Astrocyte (in vitro differentiated cells and primary cell): Measurements from ENCODE around the gene FRYL. TPM values are rescaled to one million over a fixed set of nuclear protein-coding genes. Genes with fewer than 3 reads are reported as not detected.

Source experiments
- DNase-seq: peaks from one replicate; pipeline ENCODE4 v3.0.0-alpha.2; 2010; ENCODE audit warnings: low read depth
- FAIRE-seq: peaks from 2 replicates; lab custom pipeline; 2011; peaks lifted over from hg19 to GRCh38; lab: Jason Lieb, UNC
- H2AFZ ChIP-seq: 2 replicates; pipeline ENCODE4 v1.6.0; 2012; ENCODE audit warnings: low read depth, low read length, inconsistent platforms
- H3K27ac ChIP-seq: 2 replicates; pipeline ENCODE4 v1.5.1; 2011; ENCODE audit warnings: low read depth, low read length, inconsistent platforms
- H3K27me3 ChIP-seq: 2 replicates; pipeline ENCODE4 v1.6.0; 2011; ENCODE audit warnings: low read length, inconsistent platforms; ENCODE audit not compliant: insufficient read depth
- H3K36me3 ChIP-seq: 2 replicates; pipeline ENCODE4 v1.5.1; 2011; ENCODE audit warnings: low read length, inconsistent platforms; ENCODE audit not compliant: insufficient read depth
- H3K4me1 ChIP-seq: 2 replicates; pipeline ENCODE4 v1.5.1; 2011; ENCODE audit warnings: low read length, inconsistent platforms; ENCODE audit not compliant: insufficient read depth
- H3K4me2 ChIP-seq: 2 replicates; pipeline ENCODE4 v1.6.0; 2012; ENCODE audit warnings: low read length, inconsistent platforms
- H3K4me3 ChIP-seq: 2 replicates; pipeline ENCODE4 v1.5.1; 2011; ENCODE audit warnings: low read depth, mild to moderate bottlenecking, low read length, inconsistent platforms; ENCODE audit not compliant: insufficient read depth
- H3K79me2 ChIP-seq: 2 replicates; pipeline ENCODE4 v1.6.0; 2012; ENCODE audit warnings: mild to moderate bottlenecking, low read length, inconsistent platforms; ENCODE audit not compliant: insufficient read depth
- H3K9ac ChIP-seq: 2 replicates; pipeline ENCODE4 v1.6.0; 2012; ENCODE audit warnings: mild to moderate bottlenecking, low read length, inconsistent platforms
- H3K9me3 ChIP-seq: 2 replicates; pipeline ENCODE4 v1.5.1; 2012; ENCODE audit warnings: low read depth, mild to moderate bottlenecking, low read length, inconsistent platforms; ENCODE audit not compliant: insufficient read depth
- H4K20me1 ChIP-seq: 2 replicates; pipeline ENCODE4 v1.6.0; 2012; ENCODE audit warnings: low read length, inconsistent platforms; ENCODE audit not compliant: insufficient read depth
- H3K27ac Mint-ChIP-seq: one replicate; pipeline ENCODE4 v1.8.0; 2021; ENCODE audit warnings: mild to moderate bottlenecking, mixed read lengths; ENCODE audit not compliant: unreplicated experiment
- H3K27me3 Mint-ChIP-seq: one replicate; pipeline ENCODE4 v1.8.0; 2021; ENCODE audit warnings: low read depth, mixed read lengths; ENCODE audit not compliant: unreplicated experiment
- H3K36me3 Mint-ChIP-seq: one replicate; pipeline ENCODE4 v1.8.0; 2021; ENCODE audit warnings: low read depth, mixed read lengths; ENCODE audit not compliant: unreplicated experiment
- H3K4me1 Mint-ChIP-seq: one replicate; pipeline ENCODE4 v1.8.0; 2021; ENCODE audit warnings: low read depth, mixed read lengths; ENCODE audit not compliant: unreplicated experiment
- H3K4me3 Mint-ChIP-seq: one replicate; pipeline ENCODE4 v1.8.0; 2021; ENCODE audit warnings: mild to moderate bottlenecking, moderate library complexity, mixed read lengths; ENCODE audit not compliant: unreplicated experiment
- H3K9me3 Mint-ChIP-seq: one replicate; pipeline ENCODE4 v1.8.0; 2021; ENCODE audit warnings: mild to moderate bottlenecking, mixed read lengths; ENCODE audit not compliant: unreplicated experiment
- EZH2 ChIP-seq: IDR thresholded peaks from 2 replicates; pipeline ENCODE4 v1.6.1; 2012; ENCODE audit warnings: mild to moderate bottlenecking, low read length, inconsistent platforms; ENCODE audit not compliant: insufficient read depth
- total RNA-seq: library from RNA; stranded (reverse); gene quantifications from 2 replicates; pipeline ENCODE4 v1.2.1, GENCODE V29; 2021
- TF ChIP-seq, protein P1 (sequence below): IDR thresholded peaks from 2 replicates; pipeline ENCODE4 v1.5.1; 2011; ENCODE audit warnings: low read depth, mild to moderate bottlenecking, inconsistent platforms, low read length, moderate library complexity; ENCODE audit not compliant: insufficient read depth

FRYL gene
- total RNA-seq, 1 donor from 2014 or later = 70.0 TPM

DNA sequence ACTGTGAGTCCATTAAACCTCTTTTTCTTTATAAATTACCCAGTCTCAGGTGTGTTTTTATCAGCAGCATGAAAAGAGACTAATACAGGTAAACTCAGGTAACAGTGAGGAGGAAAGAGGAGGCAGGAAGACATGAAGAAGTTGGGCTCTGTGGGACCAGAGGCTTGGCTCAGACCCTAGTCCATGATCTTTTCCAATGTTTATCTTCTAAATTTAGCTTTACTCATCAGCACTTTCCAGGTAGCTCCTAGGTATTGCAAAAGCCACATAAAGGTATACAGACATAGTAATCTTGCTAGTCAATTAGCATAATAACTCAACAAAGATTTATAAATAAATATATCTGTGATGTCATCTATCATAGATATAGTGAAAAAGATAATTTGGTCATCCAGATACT is 11.2 kb upstream of the FRYL start:
- FAIRE-seq = no peak
- Histone ChIP-seq H3K9me3 (no peaks in the 10 kb centered on the region), H3K4me1 (no peaks in the 10 kb centered on the region), H3K36me3 (no peaks in the 10 kb centered on the region), H3K27me3 (no peaks in the 10 kb centered on the region), H3K9ac (no peak overlapping the region), H4K20me1 (no peaks in the 10 kb centered on the region), H3K4me2 (no peak overlapping the region), H2AFZ (no peak overlapping the region), H3K79me2 (no peaks in the 10 kb centered on the region), H3K4me3 (no peak overlapping the region), H3K27ac (no peak overlapping the region)
- H3K9me3 Mint-ChIP-seq = no peaks in the 10 kb centered on the region
- H3K36me3 Mint-ChIP-seq = no peaks in the 10 kb centered on the region
- TF ChIP-seq, protein P1, sequence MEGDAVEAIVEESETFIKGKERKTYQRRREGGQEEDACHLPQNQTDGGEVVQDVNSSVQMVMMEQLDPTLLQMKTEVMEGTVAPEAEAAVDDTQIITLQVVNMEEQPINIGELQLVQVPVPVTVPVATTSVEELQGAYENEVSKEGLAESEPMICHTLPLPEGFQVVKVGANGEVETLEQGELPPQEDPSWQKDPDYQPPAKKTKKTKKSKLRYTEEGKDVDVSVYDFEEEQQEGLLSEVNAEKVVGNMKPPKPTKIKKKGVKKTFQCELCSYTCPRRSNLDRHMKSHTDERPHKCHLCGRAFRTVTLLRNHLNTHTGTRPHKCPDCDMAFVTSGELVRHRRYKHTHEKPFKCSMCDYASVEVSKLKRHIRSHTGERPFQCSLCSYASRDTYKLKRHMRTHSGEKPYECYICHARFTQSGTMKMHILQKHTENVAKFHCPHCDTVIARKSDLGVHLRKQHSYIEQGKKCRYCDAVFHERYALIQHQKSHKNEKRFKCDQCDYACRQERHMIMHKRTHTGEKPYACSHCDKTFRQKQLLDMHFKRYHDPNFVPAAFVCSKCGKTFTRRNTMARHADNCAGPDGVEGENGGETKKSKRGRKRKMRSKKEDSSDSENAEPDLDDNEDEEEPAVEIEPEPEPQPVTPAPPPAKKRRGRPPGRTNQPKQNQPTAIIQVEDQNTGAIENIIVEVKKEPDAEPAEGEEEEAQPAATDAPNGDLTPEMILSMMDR = no peak
- TF ChIP-seq EZH2 = no peak
- H3K27ac Mint-ChIP-seq = no peak overlapping the region
- no peaks in the 10 kb centered on the region for H3K4me1 Mint-ChIP-seq
- no peaks in the 10 kb centered on the region for H3K27me3 Mint-ChIP-seq
- H3K4me3 Mint-ChIP-seq = no peak overlapping the region
- no peak for DNase-seq

DNA sequence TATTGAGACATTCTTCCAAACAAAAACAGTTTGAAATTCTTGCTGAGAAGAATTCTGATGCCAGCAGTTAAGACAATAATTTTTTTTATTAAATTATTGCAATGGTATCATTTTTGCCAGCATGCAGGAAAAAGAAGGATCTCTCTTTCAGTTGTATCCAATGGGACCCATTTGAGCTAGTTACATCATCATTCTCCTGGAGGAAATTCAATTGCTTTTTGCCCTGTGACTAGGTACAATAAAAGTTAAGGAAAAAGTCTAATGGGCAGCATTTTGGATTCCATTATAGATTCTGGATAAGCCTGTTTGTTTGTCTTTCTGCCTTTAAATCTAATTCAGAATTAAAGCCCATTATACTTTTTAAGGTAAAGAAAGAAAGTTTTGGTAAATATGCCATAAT is 10.5 kb upstream of the FRYL start:
- H3K27me3 Mint-ChIP-seq = no peaks in the 10 kb centered on the region
- Histone ChIP-seq H4K20me1 (no peaks in the 10 kb centered on the region), H3K36me3 (no peaks in the 10 kb centered on the region), H2AFZ (no peak overlapping the region), H3K79me2 (no peaks in the 10 kb centered on the region), H3K9me3 (no peaks in the 10 kb centered on the region), H3K27ac (no peak overlapping the region), H3K4me2 (no peak overlapping the region), H3K9ac (no peak overlapping the region), H3K4me1 (no peaks in the 10 kb centered on the region), H3K27me3 (no peaks in the 10 kb centered on the region), H3K4me3 (no peak overlapping the region)
- no peaks in the 10 kb centered on the region for H3K36me3 Mint-ChIP-seq
- FAIRE-seq = no peak
- H3K9me3 Mint-ChIP-seq = no peaks in the 10 kb centered on the region
- H3K4me3 Mint-ChIP-seq = no peak overlapping the region
- TF ChIP-seq, protein P1 = no peak
- no peak for TF ChIP-seq EZH2
- no peak overlapping the region for H3K27ac Mint-ChIP-seq
- DNase-seq = no peak
- no peaks in the 10 kb centered on the region for H3K4me1 Mint-ChIP-seq

DNA sequence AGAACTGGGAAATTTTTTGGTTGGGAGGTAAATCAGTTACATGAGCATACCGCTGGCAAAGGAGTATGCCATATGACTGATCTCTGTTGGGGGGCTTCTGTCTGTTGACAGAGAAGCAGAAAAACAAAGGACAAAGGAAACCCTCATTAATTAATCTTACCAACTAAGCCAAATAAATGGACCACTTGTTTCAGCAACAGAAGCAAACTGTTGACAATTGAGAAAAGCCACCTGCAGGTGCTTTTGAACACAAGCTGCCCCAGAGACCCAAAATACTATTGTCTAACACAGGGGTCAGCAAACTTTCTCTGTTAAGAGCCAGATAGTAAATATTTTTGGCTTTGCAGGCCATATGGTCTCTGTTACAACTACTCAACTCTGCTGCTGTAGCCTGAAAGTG is 7.0 kb upstream of the FRYL start:
- H3K9me3 ChIP-seq = no peaks in the 10 kb centered on the region
- DNase-seq = no peak
- no peak overlapping the region for H3K27ac Mint-ChIP-seq
- no peaks in the 10 kb centered on the region for H3K27me3 ChIP-seq
- no peak overlapping the region for H3K4me3 ChIP-seq
- no peaks in the 10 kb centered on the region for H3K36me3 Mint-ChIP-seq
- H3K4me1 ChIP-seq = no peaks in the 10 kb centered on the region
- H3K4me3 Mint-ChIP-seq = no peak overlapping the region
- H3K9me3 Mint-ChIP-seq = no peaks in the 10 kb centered on the region
- no peak overlapping the region for H2AFZ ChIP-seq
- no peaks in the 10 kb centered on the region for H4K20me1 ChIP-seq
- no peaks in the 10 kb centered on the region for H3K79me2 ChIP-seq
- H3K27ac ChIP-seq = no peak overlapping the region
- FAIRE-seq = no peak
- TF ChIP-seq, protein P1 = no peak
- no peaks in the 10 kb centered on the region for H3K27me3 Mint-ChIP-seq
- no peak overlapping the region for H3K9ac ChIP-seq
- H3K4me1 Mint-ChIP-seq = no peaks in the 10 kb centered on the region
- H3K4me2 ChIP-seq = no peak overlapping the region
- no peaks in the 10 kb centered on the region for H3K36me3 ChIP-seq
